SK-N-SH (cell line): ENCODE data around the gene REX1BD. TPM values are rescaled to one million over a fixed set of nuclear protein-coding genes. Genes with fewer than 3 reads are reported as not detected.
"Not testable (repeated sequence)": the region's sequence is repeated elsewhere in the genome, so short reads cannot be mapped to it uniquely, and the experiment has no call there.

ENCODE experiments used
- CTCF ChIA-PET: fragments of 300-600, 350-600 bp; formaldehyde crosslinking; extraction: SDS; loops from one replicate; lab custom pipeline; 2021; lab: Yijun Ruan, JAX
- POLR2A ChIA-PET: fragments of 350-600 bp; sonication (Branson Sonifier 250); formaldehyde crosslinking; extraction: SDS; loops from one replicate; lab custom pipeline; 2020; ENCODE audit warnings: antibody characterized with exemption, inconsistent platforms; lab: Yijun Ruan, JAX
- DNase-seq: peaks from one replicate; pipeline ENCODE4 v3.0.0; 2012
- H2AFZ ChIP-seq: fragments of 200-600 bp; sonication (generic); 2 replicates; pipeline ENCODE4 v1.8.1; 2016; ENCODE audit warnings: antibody characterized with exemption, mild to moderate bottlenecking, low read depth
- H3F3A ChIP-seq: fragments of 200-600 bp; sonication (generic); replicated peaks from 2 replicates; pipeline ENCODE3; 2016; ENCODE audit warnings: antibody characterized with exemption, mild to moderate bottlenecking; ENCODE audit not compliant: insufficient read depth
- H3K27ac ChIP-seq, 2 experiments: fragments of 200-500 bp in 1 of 2; fragments of 200-600 bp in 1 of 2; sonication (Bioruptor generic) in 1 of 2; sonication (generic), shearing (Covaris generic) in 1 of 2; 2 replicates each; pipeline versions ENCODE4 v1.5.1 to v1.6.1; 2014 to 2016; ENCODE audit warnings: low read depth in 2 of 2, inconsistent platforms in 1 of 2, low read length in 1 of 2, mild to moderate bottlenecking in 1 of 2, mixed read lengths in 1 of 2
- H3K27me3 ChIP-seq: fragments of 200-600 bp; sonication (generic), shearing (Covaris generic); 2 replicates; pipeline ENCODE4 v1.6.1; 2016; ENCODE audit warnings: mixed run types; ENCODE audit not compliant: insufficient read depth
- H3K36me3 ChIP-seq, 2 experiments: fragments of 200-500 bp in 1 of 2; fragments of 200-600 bp in 1 of 2; sonication (Bioruptor generic) in 1 of 2; sonication (generic) in 1 of 2; replicated peaks in 1 of 2; 2 replicates each; pipeline versions ENCODE3 to v1.5.1; 2014 to 2016; ENCODE audit warnings: low read length in 1 of 2, mild to moderate bottlenecking in 1 of 2; ENCODE audit not compliant: insufficient read depth in 2 of 2, control insufficient read depth in 1 of 2
- H3K4me1 ChIP-seq, 2 experiments: fragments of 200-500 bp in 1 of 2; fragments of 200-600 bp in 1 of 2; sonication (Bioruptor generic) in 1 of 2; sonication (generic), shearing (Covaris generic) in 1 of 2; 2 replicates each; pipeline versions ENCODE4 v1.5.1 to v1.6.1; 2014 to 2016; ENCODE audit warnings: low read depth in 1 of 2, low read length in 1 of 2, mixed run types in 1 of 2; ENCODE audit not compliant: insufficient read depth in 2 of 2, control insufficient read depth in 1 of 2
- H3K4me2 ChIP-seq: fragments of 200-600 bp; sonication (generic), shearing (Covaris generic); 2 replicates; pipeline ENCODE4 v1.6.1; 2017; ENCODE audit warnings: mixed run types
- H3K4me3 ChIP-seq, 2 experiments: fragments of 200-500 bp in 1 of 2; fragments of 200-600 bp in 1 of 2; sonication (Bioruptor generic) in 1 of 2; sonication (generic), shearing (Covaris generic) in 1 of 2; 2 replicates each; pipeline versions ENCODE4 v1.5.1 to v1.8.1; 2014 to 2016; ENCODE audit warnings: low read depth in 2 of 2, inconsistent platforms in 1 of 2, low read length in 1 of 2, mild to moderate bottlenecking in 1 of 2, mixed read lengths in 1 of 2, moderate library complexity in 1 of 2
- H3K79me2 ChIP-seq: fragments of 200-600 bp; sonication (generic); 2 replicates; pipeline ENCODE4 v1.8.1; 2017; ENCODE audit warnings: mild to moderate bottlenecking; ENCODE audit not compliant: insufficient read depth
- H3K9ac ChIP-seq: fragments of 200-600 bp; sonication (generic); 2 replicates; pipeline ENCODE4 v1.6.1; 2017; ENCODE audit warnings: mixed run types
- H3K9me2 ChIP-seq: fragments of 200-600 bp; sonication (generic); 2 replicates; pipeline ENCODE4 v1.6.1; 2017; ENCODE audit warnings: mixed run types
- H3K9me3 ChIP-seq: fragments of 200-600 bp; sonication (generic); 2 replicates; pipeline ENCODE4 v1.6.1; 2017; ENCODE audit warnings: mixed run types, mild to moderate bottlenecking, moderate library complexity
- H4K20me1 ChIP-seq: fragments of 200-600 bp; sonication (generic); 2 replicates; pipeline ENCODE4 v1.6.1; 2017; ENCODE audit warnings: mild to moderate bottlenecking, mixed run types; ENCODE audit not compliant: insufficient read depth
- ELF1 ChIP-seq: IDR thresholded peaks from 2 replicates; pipeline ENCODE4 v1.4.0; 2012
- EZH2phosphoT487 ChIP-seq: fragments of 200-600 bp; sonication (generic); IDR thresholded peaks from 2 replicates; pipeline ENCODE4 v1.6.1; 2017; ENCODE audit warnings: low read depth, mixed run types, mild to moderate bottlenecking, antibody characterized with exemption, moderate library complexity, borderline replicate concordance
- GABPA ChIP-seq: IDR thresholded peaks from 2 replicates; pipeline ENCODE4 v1.4.0; 2012; ENCODE audit warnings: low read depth, mild to moderate bottlenecking
- JUND ChIP-seq: IDR thresholded peaks from 2 replicates; pipeline ENCODE4 v1.4.0; 2012
- MXI1 ChIP-seq: IDR thresholded peaks from 2 replicates; pipeline ENCODE4 v1.6.1; 2012; ENCODE audit warnings: mild to moderate bottlenecking, low read depth, low read length, improper control_type of control experiment
- RAD21 ChIP-seq: IDR thresholded peaks from 2 replicates; pipeline ENCODE4 v1.6.1; 2012; ENCODE audit warnings: mild to moderate bottlenecking, low read length
- RXRA ChIP-seq: IDR thresholded peaks from 2 replicates; pipeline ENCODE4 v1.4.0; 2012; ENCODE audit warnings: low read depth, mild to moderate bottlenecking, borderline replicate concordance
- TEAD4 ChIP-seq: IDR thresholded peaks from 2 replicates; pipeline ENCODE4 v1.4.0; 2012; ENCODE audit warnings: mild to moderate bottlenecking, borderline replicate concordance; ENCODE audit not compliant: insufficient read depth
- WGBS: methylation state at CpG from one replicate; pipeline ENCODE4 v1.1.6; 2017; ENCODE audit warnings: low lambda C conversion rate; 5-methylcytosine and 5-hydroxymethylcytosine counted together
- polyA plus RNA-seq, 3 experiments: library from polyadenylated mRNA; depleted of rRNA; stranded (reverse); fragments of >200 nt; gene quantifications; 2 replicates each; pipeline ENCODE4 v1.2.3, GENCODE V29; 2012
- TF ChIP-seq, protein P1 (sequence below): IDR thresholded peaks from 2 replicates; pipeline ENCODE4 v1.4.0; 2012; ENCODE audit warnings: low read depth, borderline replicate concordance

The REX1BD gene
- polyA plus RNA-seq, 1 of the 3 experiments (the other 2 are of a cell fraction) = 159 TPM

DNA sequence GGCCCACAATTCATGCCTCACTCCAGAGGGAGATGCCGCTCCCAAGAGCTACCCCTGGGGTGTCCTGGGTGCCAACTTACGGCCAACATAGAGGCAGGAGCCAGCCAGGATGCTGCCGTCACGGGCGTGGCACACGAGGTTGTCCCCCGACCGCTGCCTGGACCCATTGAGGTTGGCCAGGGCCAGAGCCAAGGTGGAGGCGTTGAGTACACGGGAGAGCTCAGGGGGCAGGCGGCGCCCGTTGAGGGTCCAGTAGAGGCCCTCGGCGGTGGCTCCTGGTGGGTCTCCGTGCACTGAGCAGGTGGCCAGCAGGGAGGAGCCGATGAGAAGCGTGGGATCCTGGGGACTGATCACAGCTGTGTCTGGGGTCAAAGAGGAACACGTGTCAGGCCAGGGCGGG, 10.9 kb downstream of the REX1BD start:
- H3K4me3 ChIP-seq = no peak overlapping the region
- H3K27ac ChIP-seq = no peak overlapping the region
- TF ChIP-seq TEAD4 (no peak), EZH2phosphoT487 (no peak), RXRA (no peak), GABPA (no peak), JUND (no peak), RAD21 (no peak), ELF1 (no peak), MXI1 (no peak)
- TF ChIP-seq, protein P1, sequence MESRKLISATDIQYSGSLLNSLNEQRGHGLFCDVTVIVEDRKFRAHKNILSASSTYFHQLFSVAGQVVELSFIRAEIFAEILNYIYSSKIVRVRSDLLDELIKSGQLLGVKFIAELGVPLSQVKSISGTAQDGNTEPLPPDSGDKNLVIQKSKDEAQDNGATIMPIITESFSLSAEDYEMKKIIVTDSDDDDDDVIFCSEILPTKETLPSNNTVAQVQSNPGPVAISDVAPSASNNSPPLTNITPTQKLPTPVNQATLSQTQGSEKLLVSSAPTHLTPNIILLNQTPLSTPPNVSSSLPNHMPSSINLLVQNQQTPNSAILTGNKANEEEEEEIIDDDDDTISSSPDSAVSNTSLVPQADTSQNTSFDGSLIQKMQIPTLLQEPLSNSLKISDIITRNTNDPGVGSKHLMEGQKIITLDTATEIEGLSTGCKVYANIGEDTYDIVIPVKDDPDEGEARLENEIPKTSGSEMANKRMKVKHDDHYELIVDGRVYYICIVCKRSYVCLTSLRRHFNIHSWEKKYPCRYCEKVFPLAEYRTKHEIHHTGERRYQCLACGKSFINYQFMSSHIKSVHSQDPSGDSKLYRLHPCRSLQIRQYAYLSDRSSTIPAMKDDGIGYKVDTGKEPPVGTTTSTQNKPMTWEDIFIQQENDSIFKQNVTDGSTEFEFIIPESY = no peak
- H4K20me1 ChIP-seq = no peaks in the 10 kb centered on the region
- H3K27me3 ChIP-seq = peaks cover 2% of the 10 kb centered on the region; the same call in 1 of the 2 replicates
- peak; percentile 17 for DNase-seq
- H2AFZ ChIP-seq = no peak overlapping the region
- H3F3A ChIP-seq = peaks cover 18% of the 10 kb centered on the region
- ChIA-PET CTCF (interaction anchor here (0.8 to 2.2 kb wide), 2 partner anchors 10 to 266 kb away, joined by 4 to 9 read pairs; partner anchors contain the start of gene REX1BD), POLR2A (no interaction called here)
- no peaks in the 10 kb centered on the region for H3K36me3 ChIP-seq
- peaks cover 0 to 20% of the 10 kb centered on the region in 2 experiments; a peak in 2 of 4 replicates for H3K4me1 ChIP-seq
- WGBS = 91% methylated on average over 16 of the region's 20 CpGs
- no peaks in the 10 kb centered on the region for H3K79me2 ChIP-seq
- no peak overlapping the region for H3K9ac ChIP-seq
- H3K9me2 ChIP-seq = no peaks in the 10 kb centered on the region
- no peaks in the 10 kb centered on the region for H3K9me3 ChIP-seq
- H3K4me2 ChIP-seq = no peak overlapping the region

DNA sequence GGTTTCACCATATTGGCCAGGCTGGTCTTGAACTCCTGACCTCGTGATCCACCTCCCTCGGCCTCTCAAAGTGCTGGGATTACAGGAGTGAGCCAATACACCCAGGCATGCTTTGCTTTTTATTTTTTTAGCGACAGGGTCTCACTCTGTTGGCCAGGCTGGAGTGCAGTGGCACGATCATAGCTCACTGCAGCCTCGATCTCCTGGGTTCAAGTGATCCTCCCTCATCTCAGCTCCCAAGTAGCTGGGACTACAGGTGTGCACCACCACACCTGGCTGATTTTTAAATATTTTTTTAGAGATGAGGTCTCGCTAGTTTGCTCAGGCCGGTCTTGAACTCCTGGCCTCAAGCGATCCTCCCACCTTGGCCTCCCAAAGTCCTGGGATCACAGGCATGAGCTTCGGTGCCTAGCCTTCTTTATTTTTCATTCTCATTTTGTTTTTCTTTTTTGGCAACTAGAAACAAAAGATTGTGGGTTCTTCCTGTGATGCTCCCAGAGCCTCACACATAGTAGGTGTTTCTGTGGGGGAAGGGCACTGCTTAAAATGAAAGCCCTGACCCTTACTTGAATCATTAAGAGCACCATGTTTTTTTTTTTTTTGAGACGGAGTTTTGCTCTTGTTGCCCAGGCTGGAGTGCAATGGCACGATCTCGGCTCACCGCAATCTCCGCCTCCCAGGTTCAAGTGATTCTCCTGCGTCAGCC, 12.2 kb downstream of the REX1BD start:
- Histone ChIP-seq H3F3A (peaks cover 22% of the 10 kb centered on the region), H3K27me3 (peaks cover 11% of the 10 kb centered on the region), H3K4me1 (peaks cover 0 to 15% of the 10 kb centered on the region in 2 experiments; a peak in 2 of 4 replicates)
- H3K36me3 ChIP-seq, H3K79me2 ChIP-seq, H3K9me3 ChIP-seq, H4K20me1 ChIP-seq, H3K9ac ChIP-seq, DNase-seq, H3K9me2 ChIP-seq, H3K4me3 ChIP-seq, POLR2A ChIA-PET, H3K27ac ChIP-seq, H3K4me2 ChIP-seq, H2AFZ ChIP-seq: not testable (repeated sequence)
- 90% methylated on average over 15 of the region's 15 CpGs for WGBS
- CTCF ChIA-PET = interaction anchor here (1.7 kb wide), 1 partner anchor 247 kb away, joined by 5 read pairs; no protein-coding TSS in a partner anchor
